B cell (primary cell): ENCODE results near the gene STMP1.

Experiments used
- EZH2 ChIP-seq: IDR thresholded peaks from 2 replicates; pipeline ENCODE4 v1.6.1; 2012; ENCODE audit warnings: borderline replicate concordance, low read depth, mild to moderate bottlenecking, moderate library complexity, low read length; ENCODE audit not compliant: insufficient read depth, poor library complexity, severe bottlenecking
- TF ChIP-seq, protein P1 (sequence below): fragments of 200-600 bp; IDR thresholded peaks from one replicate; pipeline ENCODE4 v1.8.0; 2022; ENCODE audit warnings: antibody characterized with exemption, mild to moderate bottlenecking

DNA sequence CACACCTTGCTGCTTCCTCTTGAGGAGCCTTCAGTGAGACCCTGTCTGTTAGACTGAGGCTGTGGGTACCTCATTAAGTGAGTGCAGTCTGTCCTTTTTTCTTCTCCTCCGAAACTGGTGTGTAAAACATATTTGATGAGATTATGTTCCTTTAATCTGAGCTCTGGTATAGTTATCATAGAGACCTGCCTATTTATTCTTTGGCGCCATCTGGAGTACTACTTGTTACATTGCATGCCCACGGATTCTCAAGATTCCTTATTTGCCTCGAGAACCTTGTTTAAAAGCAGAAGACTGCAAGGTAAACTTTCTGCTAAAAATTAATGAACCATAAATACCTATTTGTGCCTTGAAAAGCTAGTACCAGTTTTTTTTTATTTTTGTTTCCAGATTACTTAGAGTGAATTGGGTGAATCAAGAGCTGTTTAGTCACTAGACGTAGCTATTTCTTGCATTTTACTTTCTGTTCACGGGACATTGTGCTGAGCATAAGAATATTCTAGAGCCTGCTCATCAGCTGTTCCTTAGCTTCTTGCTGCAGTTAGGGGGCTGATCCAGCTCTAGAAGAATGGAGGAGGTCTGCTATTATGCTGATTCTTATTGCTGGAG, 16.9 kb upstream of the STMP1 start:
- TF ChIP-seq, protein P1, sequence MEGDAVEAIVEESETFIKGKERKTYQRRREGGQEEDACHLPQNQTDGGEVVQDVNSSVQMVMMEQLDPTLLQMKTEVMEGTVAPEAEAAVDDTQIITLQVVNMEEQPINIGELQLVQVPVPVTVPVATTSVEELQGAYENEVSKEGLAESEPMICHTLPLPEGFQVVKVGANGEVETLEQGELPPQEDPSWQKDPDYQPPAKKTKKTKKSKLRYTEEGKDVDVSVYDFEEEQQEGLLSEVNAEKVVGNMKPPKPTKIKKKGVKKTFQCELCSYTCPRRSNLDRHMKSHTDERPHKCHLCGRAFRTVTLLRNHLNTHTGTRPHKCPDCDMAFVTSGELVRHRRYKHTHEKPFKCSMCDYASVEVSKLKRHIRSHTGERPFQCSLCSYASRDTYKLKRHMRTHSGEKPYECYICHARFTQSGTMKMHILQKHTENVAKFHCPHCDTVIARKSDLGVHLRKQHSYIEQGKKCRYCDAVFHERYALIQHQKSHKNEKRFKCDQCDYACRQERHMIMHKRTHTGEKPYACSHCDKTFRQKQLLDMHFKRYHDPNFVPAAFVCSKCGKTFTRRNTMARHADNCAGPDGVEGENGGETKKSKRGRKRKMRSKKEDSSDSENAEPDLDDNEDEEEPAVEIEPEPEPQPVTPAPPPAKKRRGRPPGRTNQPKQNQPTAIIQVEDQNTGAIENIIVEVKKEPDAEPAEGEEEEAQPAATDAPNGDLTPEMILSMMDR = peak; percentile 82
- TF ChIP-seq EZH2 = no peak
